Measurements from ENCODE around the gene SORCS2. TPM values are rescaled to one million over a fixed set of nuclear protein-coding genes. Genes with fewer than 3 reads are reported as not detected.

The SORCS2 gene
- total RNA-seq, 4 donors from 2014 or later: 0.48 to 1.8 (median 0.68) TPM; not detected in 1

DNA sequence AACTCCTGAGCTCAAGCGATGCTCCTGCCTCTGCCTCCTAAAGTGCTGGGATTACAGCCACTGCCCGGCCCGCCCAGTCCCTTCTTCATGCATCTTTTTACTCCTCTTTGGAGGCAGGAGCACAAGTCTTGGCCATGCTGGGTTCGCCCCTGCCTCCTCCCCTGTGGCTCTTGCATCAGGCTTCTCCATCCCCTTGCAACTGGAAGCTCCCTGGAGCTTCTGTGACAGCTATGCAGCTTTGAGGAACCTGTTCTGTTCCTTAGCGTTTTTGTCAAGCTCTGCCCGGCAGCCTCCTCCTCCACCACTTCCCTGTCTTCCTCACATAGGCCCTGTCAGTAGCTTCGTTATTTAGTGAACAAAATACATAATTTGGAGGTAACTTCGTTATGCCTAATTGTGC lies 168.5 kb downstream of the SORCS2 start:
- H3K36me3 ChIP-seq: no peaks in the 10 kb centered on the region
- intact Hi-C loops (cut with DNase I; ENCODE audit: low total_unique reads) (no loop called here), in situ Hi-C loops (cut with MboI; ENCODE audit: low pct_ligation_motif_present in 1 of 4, low pct_unique_long_range_greater_than_20kb in 1 of 4, low sequenced_read_pairs in 3 of 4) (no loop called here)
- no peak overlapping the region for H3K27ac ChIP-seq
- no peak for TF ChIP-seq POLR2AphosphoS5 (IDR thresholded peaks at IDR 0.05)
- TF ChIP-seq EP300 (IDR thresholded peaks at IDR 0.05; ENCODE audit: low read depth): no peak
- TF ChIP-seq, protein P1, sequence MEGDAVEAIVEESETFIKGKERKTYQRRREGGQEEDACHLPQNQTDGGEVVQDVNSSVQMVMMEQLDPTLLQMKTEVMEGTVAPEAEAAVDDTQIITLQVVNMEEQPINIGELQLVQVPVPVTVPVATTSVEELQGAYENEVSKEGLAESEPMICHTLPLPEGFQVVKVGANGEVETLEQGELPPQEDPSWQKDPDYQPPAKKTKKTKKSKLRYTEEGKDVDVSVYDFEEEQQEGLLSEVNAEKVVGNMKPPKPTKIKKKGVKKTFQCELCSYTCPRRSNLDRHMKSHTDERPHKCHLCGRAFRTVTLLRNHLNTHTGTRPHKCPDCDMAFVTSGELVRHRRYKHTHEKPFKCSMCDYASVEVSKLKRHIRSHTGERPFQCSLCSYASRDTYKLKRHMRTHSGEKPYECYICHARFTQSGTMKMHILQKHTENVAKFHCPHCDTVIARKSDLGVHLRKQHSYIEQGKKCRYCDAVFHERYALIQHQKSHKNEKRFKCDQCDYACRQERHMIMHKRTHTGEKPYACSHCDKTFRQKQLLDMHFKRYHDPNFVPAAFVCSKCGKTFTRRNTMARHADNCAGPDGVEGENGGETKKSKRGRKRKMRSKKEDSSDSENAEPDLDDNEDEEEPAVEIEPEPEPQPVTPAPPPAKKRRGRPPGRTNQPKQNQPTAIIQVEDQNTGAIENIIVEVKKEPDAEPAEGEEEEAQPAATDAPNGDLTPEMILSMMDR (IDR thresholded peaks at IDR 0.05): no peak
- TF ChIP-seq POLR2A (IDR thresholded peaks at IDR 0.05): no peak
- H3K4me3 ChIP-seq: no peak overlapping the region
- WGBS, 2 donors (ENCODE audit: low coverage in 1 of 2): 68 to 85% methylated on average over 6 to 8 of the region's 8 CpGs
- DNase-seq: no peak
- H3K27me3 ChIP-seq: no peaks in the 10 kb centered on the region
- H3K9me3 ChIP-seq: no peaks in the 10 kb centered on the region
- no peaks in the 10 kb centered on the region for H3K4me1 ChIP-seq

DNA sequence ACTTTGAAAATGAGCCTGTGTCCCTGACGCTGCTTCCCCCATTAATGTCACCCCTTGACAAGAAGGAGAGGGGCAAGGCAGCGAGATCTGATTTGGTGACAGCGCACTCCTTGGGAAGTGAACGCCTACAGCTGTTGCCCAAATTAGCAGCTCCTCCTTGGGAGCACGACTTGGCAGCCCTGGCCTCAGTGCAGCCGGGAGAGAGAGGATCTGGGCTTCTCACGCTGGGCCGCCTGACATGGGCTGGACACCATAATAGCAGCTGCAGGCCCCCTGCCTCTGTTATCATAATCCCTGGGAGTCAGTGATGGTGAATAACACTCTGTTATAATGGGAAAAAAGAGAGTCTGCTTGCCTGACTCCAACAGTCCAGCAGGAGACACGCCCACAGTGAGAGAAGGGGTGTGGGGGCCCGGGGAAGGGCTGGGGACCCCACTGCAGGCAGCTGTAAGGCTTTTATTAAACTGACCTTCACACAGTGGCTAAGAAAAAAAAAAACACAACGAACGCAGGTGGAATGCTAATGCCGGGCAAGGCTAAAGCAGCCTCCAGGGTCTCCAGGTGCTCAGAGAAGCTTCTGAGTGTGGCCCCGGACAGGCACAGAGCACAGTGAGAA lies 169.1 kb downstream of the SORCS2 start:
- DNase-seq: no peak
- H3K27ac ChIP-seq: no peak overlapping the region
- H3K4me1 ChIP-seq: no peaks in the 10 kb centered on the region
- intact Hi-C loops (cut with DNase I; ENCODE audit: low total_unique reads) (no loop called here), in situ Hi-C loops (cut with MboI; ENCODE audit: low pct_ligation_motif_present in 1 of 4, low pct_unique_long_range_greater_than_20kb in 1 of 4, low sequenced_read_pairs in 3 of 4) (no loop called here)
- H3K36me3 ChIP-seq: no peaks in the 10 kb centered on the region
- WGBS, 2 donors (ENCODE audit: low coverage in 1 of 2): 42 to 65% methylated on average over 4 to 14 of the region's 14 CpGs
- H3K27me3 ChIP-seq: no peaks in the 10 kb centered on the region
- H3K9me3 ChIP-seq: no peaks in the 10 kb centered on the region
- no peak overlapping the region for H3K4me3 ChIP-seq
- TF ChIP-seq EP300 (IDR thresholded peaks at IDR 0.05; ENCODE audit: low read depth) (no peak), POLR2A (IDR thresholded peaks at IDR 0.05) (no peak), POLR2AphosphoS5 (IDR thresholded peaks at IDR 0.05) (no peak)
- TF ChIP-seq, protein P1 (IDR thresholded peaks at IDR 0.05): no peak

DNA sequence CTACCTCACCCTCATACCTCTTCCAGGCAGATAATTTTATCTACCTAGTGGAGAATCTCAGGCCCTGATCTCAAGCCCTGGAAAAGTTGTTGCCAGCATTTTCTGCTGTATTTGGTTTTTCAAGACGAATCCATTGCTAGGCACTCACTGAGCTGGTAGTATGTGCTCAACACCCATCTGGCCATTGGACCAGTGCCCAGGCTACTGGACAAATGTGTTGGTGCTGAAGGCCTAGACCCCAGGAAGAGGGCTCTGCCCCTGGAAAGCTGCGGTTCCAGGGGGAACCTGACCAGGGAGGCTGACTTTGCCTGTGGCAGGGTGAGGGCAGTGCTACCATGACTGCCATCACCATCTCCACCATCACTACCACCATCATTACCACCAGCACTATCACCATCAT lies 170.0 kb downstream of the SORCS2 start:
- WGBS, 2 donors (ENCODE audit: low coverage in 1 of 2): 84% methylated on average over 2 of the region's 2 CpGs; no CpG with 5 or more reads in 1 of the 2 donors
- intact Hi-C loops (cut with DNase I; ENCODE audit: low total_unique reads): no loop called here
- H3K27me3 ChIP-seq: no peaks in the 10 kb centered on the region
- H3K27ac ChIP-seq: no peak overlapping the region
- H3K36me3 ChIP-seq: no peaks in the 10 kb centered on the region
- DNase-seq: no peak
- no peak overlapping the region for H3K4me3 ChIP-seq
- H3K4me1 ChIP-seq: no peaks in the 10 kb centered on the region
- H3K9me3 ChIP-seq: no peaks in the 10 kb centered on the region
- in situ Hi-C loops (cut with MboI; ENCODE audit: low pct_ligation_motif_present in 1 of 4, low pct_unique_long_range_greater_than_20kb in 1 of 4, low sequenced_read_pairs in 3 of 4): no loop called here
- TF ChIP-seq EP300 (IDR thresholded peaks at IDR 0.05; ENCODE audit: low read depth): no peak
- TF ChIP-seq POLR2A (IDR thresholded peaks at IDR 0.05): no peak
- TF ChIP-seq, protein P1 (IDR thresholded peaks at IDR 0.05): no peak
- TF ChIP-seq POLR2AphosphoS5 (IDR thresholded peaks at IDR 0.05): no peak

DNA sequence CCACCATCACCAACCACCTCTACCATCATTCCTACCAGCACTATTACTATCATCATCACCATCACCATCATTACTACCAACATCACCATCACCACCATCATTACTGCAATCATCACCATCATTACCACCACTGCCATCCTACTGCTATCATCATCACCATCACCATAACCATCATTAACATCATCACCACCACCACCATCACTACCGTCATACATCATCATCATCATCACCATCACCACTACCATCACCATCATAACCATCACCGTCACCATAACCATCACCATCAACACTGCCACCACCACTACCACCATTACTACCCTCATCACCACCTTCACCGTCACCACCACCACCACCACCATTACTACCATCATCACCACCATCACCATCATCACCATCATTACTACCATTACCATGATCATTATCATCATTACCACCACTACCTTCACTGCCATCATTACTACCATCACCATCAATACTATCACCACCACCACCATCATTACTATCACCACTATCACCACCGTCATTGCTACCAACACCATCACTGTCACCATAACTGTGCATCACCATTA lies 170.6 kb downstream of the SORCS2 start:
- H3K36me3 ChIP-seq: no peaks in the 10 kb centered on the region
- DNase-seq: no peak
- H3K4me3 ChIP-seq: no peak overlapping the region
- no peaks in the 10 kb centered on the region for H3K27me3 ChIP-seq
- H3K4me1 ChIP-seq: no peaks in the 10 kb centered on the region
- 95 to 100% methylated on average over 4 of the region's 4 CpGs for WGBS, 2 donors (ENCODE audit: low coverage in 1 of 2)
- no peak for TF ChIP-seq EP300 (IDR thresholded peaks at IDR 0.05; ENCODE audit: low read depth)
- TF ChIP-seq POLR2A (IDR thresholded peaks at IDR 0.05): no peak
- TF ChIP-seq, protein P1 (IDR thresholded peaks at IDR 0.05): no peak
- TF ChIP-seq POLR2AphosphoS5 (IDR thresholded peaks at IDR 0.05): no peak
- no peaks in the 10 kb centered on the region for H3K9me3 ChIP-seq
- intact Hi-C loops (cut with DNase I; ENCODE audit: low total_unique reads): no loop called here
- H3K27ac ChIP-seq: no peak overlapping the region
- in situ Hi-C loops (cut with MboI; ENCODE audit: low pct_ligation_motif_present in 1 of 4, low pct_unique_long_range_greater_than_20kb in 1 of 4, low sequenced_read_pairs in 3 of 4): no loop called here
